GM18519 (cell line): ENCODE results near the gene MDGA2.

Source experiments
- ATAC-seq: cut with Tn5 transposase; IDR thresholded peaks from one replicate; pipeline ENCODE4 v1.9.1; 2021; ENCODE audit warnings: mild to moderate bottlenecking, moderate library complexity; ENCODE audit not compliant: unreplicated experiment, low FRiP score

The MDGA2 gene

GRCh38 chr14:47509957-47510356 is 165.4 kb downstream of the MDGA2 start:
- no peak for ATAC-seq

DNA sequence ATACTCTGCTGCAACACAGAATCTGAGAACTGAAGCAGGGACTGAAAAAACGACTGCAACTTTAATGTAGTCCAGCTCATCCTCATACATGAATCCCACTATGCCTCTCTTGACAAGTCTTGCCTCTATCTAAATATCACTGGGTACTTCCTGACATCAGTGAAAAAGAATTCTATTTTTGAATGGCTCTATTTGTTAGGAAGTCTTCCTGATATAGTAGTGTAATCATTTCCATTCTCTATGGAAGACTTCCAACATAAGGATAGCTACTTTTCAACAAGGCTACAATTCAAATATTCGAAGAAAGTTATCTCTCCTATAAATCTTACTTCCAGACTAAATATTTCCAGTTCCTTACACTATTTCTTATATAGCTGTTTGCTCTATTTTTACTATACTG is 167.5 kb downstream of the MDGA2 start:
- no peak for ATAC-seq

DNA sequence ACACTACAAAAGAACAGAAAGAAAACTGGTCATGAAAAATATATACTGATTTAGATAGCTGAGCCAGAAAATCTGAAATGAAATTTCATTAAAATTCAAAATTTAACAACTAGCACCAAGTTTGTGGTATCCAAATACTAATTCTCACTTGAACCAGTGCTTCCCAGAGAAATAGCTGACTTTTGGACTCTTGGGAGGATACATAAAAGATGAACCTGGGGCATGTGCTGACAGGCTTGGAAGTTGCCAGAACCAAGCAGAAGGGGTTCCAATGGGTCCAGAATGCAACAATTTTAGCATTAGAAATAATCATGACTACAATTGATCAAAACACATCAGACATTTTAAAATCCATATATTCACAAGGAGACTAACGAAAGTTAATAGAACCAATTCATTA is 175.0 kb downstream of the MDGA2 start:
- no peak for ATAC-seq

- no peak for ATAC-seq
Measured at GRCh38 chr14:47490766-47491165, 184.6 kb downstream of the MDGA2 start.

- no peak for ATAC-seq
Measured at GRCh38 chr14:47490353-47490752, 185.1 kb downstream of the MDGA2 start.

DNA sequence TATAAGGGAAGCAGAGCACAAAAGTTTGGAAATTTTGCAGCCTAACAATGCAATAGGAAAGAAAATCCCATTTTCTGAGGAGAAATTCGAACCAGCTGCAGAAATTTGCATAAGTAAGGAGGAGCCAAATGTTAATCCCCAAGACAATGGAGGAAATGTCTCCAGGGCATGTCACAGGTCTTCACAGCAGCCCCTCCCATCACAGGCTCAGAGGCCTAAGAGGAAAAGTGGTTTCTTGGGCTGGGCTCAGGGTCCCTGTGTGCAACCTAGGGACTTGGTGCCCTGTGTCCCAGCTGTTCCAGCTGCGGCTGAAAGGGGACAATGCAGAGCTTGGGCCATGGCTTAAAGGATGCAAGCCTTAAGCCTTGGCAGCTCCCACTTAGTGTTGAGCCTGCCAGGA is 190.0 kb downstream of the MDGA2 start:
- no peak for ATAC-seq

GRCh38 chr14:47483449-47483848 is 192.0 kb downstream of the MDGA2 start:
- no peak for ATAC-seq

- no peak for ATAC-seq
Measured at GRCh38 chr14:47471075-47471474, 204.3 kb downstream of the MDGA2 start.

- no peak for ATAC-seq
Measured at GRCh38 chr14:47466916-47467315, 208.5 kb downstream of the MDGA2 start.

- ATAC-seq, result no peak
Measured at GRCh38 chr14:47454025-47454424, 221.4 kb downstream of the MDGA2 start.

- no peak for ATAC-seq
Measured at GRCh38 chr14:47447076-47447475, 228.3 kb downstream of the MDGA2 start.

GRCh38 chr14:47442211-47442610 is 233.2 kb downstream of the MDGA2 start:
- no peak for ATAC-seq

GRCh38 chr14:47439953-47440352 is 235.5 kb downstream of the MDGA2 start:
- no peak for ATAC-seq

- no peak for ATAC-seq
Measured at GRCh38 chr14:47438650-47439140, 236.7 kb downstream of the MDGA2 start.

DNA sequence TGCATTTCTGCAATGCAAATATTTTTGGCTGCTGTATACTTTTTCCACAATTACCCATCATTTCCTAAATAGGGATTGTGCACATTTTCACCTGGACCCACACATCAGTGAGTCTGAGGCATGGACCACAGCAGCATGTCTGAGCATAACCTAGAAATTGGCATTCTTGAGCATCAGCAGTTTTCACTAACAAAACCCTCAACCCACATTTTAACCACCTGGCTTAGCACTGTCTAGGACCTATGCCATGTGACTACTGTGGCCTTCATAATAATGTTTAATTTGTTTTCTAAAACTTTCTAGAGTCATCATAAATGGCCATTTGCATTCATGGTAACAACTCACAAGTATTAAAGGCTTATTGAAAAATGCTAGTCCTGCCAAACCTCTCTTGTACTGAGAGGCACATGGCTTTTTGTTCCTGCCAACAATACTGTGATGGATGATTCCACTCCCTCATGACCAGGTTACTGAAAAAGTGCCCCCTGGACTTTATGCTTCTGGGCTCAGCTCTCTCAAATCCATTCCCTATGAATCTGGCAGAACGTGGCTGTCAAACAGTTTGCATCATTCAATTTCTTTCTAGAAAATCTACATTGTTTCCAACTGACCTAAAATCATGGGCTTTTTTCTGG is 240.0 kb downstream of the MDGA2 start:
- no peak for ATAC-seq

DNA sequence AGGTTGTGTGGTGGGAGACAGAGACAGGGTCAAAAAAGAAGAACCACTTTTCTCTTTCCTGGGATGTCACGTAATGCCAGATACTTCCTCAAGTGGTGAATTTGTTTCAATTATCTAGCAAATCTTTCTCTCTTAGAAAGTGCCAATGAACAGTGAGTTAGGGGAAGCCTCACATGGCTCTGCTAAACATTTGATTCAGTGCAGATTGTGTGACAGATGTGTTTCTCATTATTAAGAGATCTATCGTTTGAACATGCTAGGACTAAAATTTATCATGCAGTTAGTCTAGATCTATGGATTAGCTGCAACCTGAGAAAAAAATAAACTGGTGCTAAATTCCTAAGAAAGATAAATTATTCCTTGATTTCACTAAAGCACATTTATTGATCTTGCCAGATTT is 247.8 kb downstream of the MDGA2 start:
- ATAC-seq, result no peak

GRCh38 chr14:47425302-47425701 is 250.1 kb downstream of the MDGA2 start:
- ATAC-seq, result no peak

GRCh38 chr14:47422191-47422590 is 253.2 kb downstream of the MDGA2 start:
- no peak for ATAC-seq

DNA sequence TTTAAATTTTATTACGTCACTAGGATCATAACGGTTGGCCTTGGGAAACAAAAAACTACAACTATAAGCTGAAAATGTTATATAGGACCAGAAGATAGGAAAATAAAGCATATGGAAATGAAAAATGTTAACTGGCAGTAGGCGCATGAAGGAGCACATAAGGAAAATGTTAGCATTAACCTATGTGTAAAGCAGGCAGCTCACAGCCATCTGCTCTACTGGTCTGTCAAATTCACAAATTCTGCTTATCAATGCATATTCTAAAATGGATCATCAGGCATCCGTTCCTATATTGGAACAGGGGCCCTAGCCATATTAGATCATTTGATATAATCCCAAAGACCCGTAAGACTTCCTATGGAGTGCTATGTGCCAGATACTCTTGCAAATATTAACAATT is 263.9 kb downstream of the MDGA2 start:
- ATAC-seq, result no peak

DNA sequence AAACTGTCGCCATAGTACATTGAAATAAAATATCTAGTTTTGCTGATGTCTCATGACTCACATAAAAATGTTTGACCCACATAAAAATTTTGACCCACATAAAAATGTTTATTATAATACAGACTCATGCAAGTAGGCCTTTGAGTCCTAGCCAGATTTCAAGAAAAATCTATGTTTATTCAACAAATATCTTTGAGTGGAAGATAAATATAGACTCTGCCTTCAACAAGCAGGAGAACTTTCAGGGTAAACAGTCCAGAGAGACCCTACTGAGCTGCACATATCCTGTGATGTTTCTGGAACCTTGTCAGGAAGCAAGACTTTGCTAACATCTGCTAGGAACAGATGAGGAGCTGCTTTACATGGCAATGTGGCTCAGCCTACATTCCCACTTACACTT is 283.1 kb downstream of the MDGA2 start:
- ATAC-seq, result no peak

DNA sequence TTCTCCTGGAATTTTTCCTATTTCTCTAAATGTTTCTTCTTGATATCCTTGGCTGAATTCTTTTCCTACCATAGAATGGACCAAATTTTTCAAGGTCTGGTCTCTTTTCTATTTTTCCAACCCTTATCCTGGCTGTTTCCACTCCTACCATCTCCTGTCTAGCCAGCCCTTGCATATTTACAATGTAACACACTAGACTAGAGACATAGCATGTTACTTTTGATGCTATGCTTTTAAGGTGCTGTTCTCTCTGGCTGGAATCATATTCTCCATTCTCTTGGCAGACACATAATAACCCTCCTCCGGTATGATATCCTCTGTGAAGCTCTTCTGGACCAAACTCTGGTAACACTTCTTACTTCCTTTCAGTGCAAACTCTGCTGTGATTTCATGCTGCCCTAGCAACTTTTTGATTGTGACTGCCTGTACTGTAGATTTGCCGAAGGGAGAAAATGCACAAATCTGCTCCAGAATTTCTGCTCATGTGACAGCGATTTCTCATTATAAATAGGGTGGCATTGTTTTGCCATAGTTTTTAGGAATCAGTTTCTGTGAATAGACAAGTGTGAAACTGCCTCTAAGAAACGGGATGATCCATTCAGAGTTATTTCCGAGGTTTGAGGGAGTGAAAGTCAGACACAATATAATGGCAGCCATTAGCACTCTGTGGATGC is 284.4 kb downstream of the MDGA2 start:
- ATAC-seq, result no peak

GRCh38 chr14:47389535-47389934 is 285.9 kb downstream of the MDGA2 start:
- ATAC-seq, result no peak
